H9 (cell line): Measurements from ENCODE around the gene NECAP2. TPM values are rescaled to one million over a fixed set of nuclear protein-coding genes. Genes with fewer than 3 reads are reported as not detected.

Experiments
- DNase-seq: peaks from one replicate; pipeline ENCODE4 v3.0.0-alpha.2; 2017
- H2AFZ ChIP-seq: one replicate; pipeline ENCODE4 v1.6.1; 2013; ENCODE audit warnings: mild to moderate bottlenecking, low read length, control low read depth, moderate library complexity
- H2AK5ac ChIP-seq: 2 replicates; pipeline ENCODE4 v1.6.1; 2013; ENCODE audit warnings: low read length, control low read depth, mixed read lengths; ENCODE audit not compliant: insufficient read length
- H2BK120ac ChIP-seq: one replicate; pipeline ENCODE4 v1.6.1; 2013; ENCODE audit warnings: low read depth, mild to moderate bottlenecking, low read length, control low read depth, inconsistent platforms; ENCODE audit not compliant: poor library complexity, severe bottlenecking
- H2BK12ac ChIP-seq: 2 replicates; pipeline ENCODE4 v1.6.1; 2013; ENCODE audit warnings: low read length, control low read depth, mixed read lengths, low read depth; ENCODE audit not compliant: insufficient read length
- H2BK15ac ChIP-seq: 2 replicates; pipeline ENCODE4 v1.6.1; 2013; ENCODE audit warnings: low read depth, low read length, control low read depth
- H2BK20ac ChIP-seq: one replicate; pipeline ENCODE4 v1.6.1; 2013; ENCODE audit warnings: low read depth, mild to moderate bottlenecking, low read length, control low read depth, inconsistent platforms; ENCODE audit not compliant: poor library complexity, severe bottlenecking
- H2BK5ac ChIP-seq: 2 replicates; pipeline ENCODE4 v1.6.1; 2013; ENCODE audit warnings: low read length, control low read depth, mixed read lengths; ENCODE audit not compliant: insufficient read length
- H3K14ac ChIP-seq: 2 replicates; pipeline ENCODE4 v1.6.1; 2013; ENCODE audit warnings: low read length, control low read depth; ENCODE audit not compliant: insufficient read depth
- H3K18ac ChIP-seq: 2 replicates; pipeline ENCODE4 v1.6.1; 2013; ENCODE audit warnings: low read depth, mild to moderate bottlenecking, mixed read lengths, low read length, control low read depth; ENCODE audit not compliant: insufficient read length
- H3K23ac ChIP-seq: 2 replicates; pipeline ENCODE4 v1.6.1; 2013; ENCODE audit warnings: low read length, control low read depth, mixed read lengths, low read depth; ENCODE audit not compliant: insufficient read length
- H3K23me2 ChIP-seq: 2 replicates; pipeline ENCODE4 v1.6.1; 2013; ENCODE audit warnings: low read depth, mild to moderate bottlenecking, mixed read lengths, low read length, control low read depth; ENCODE audit not compliant: insufficient read length, poor library complexity, severe bottlenecking
- H3K27ac ChIP-seq: 2 replicates; pipeline ENCODE4 v1.5.1; 2013; ENCODE audit warnings: low read length, control low read depth, mixed read lengths, low read depth; ENCODE audit not compliant: insufficient read length
- H3K27me3 ChIP-seq: 2 replicates; pipeline ENCODE4 v1.6.1; 2013; ENCODE audit warnings: low read length, control low read depth, inconsistent platforms; ENCODE audit not compliant: insufficient read depth
- H3K4ac ChIP-seq: 2 replicates; pipeline ENCODE4 v1.6.1; 2013; ENCODE audit warnings: low read depth, mild to moderate bottlenecking, control low read depth, inconsistent platforms, low read length, moderate library complexity
- H3K4me1 ChIP-seq: 2 replicates; pipeline ENCODE4 v1.6.1; 2013; ENCODE audit warnings: low read length, control low read depth, inconsistent platforms; ENCODE audit not compliant: insufficient read depth
- H3K4me2 ChIP-seq: 2 replicates; pipeline ENCODE4 v1.6.1; 2013; ENCODE audit warnings: low read length, control low read depth, mixed read lengths; ENCODE audit not compliant: insufficient read length, insufficient read depth
- H3K56ac ChIP-seq: 2 replicates; pipeline ENCODE4 v1.6.1; 2013; ENCODE audit warnings: low read depth, mild to moderate bottlenecking, mixed read lengths, low read length, control low read depth; ENCODE audit not compliant: insufficient read length
- H3K79me1 ChIP-seq: 2 replicates; pipeline ENCODE4 v1.6.1; 2013; ENCODE audit warnings: low read depth, mild to moderate bottlenecking, moderate library complexity, low read length, control low read depth, inconsistent platforms; ENCODE audit not compliant: insufficient read depth, poor library complexity, severe bottlenecking
- H3K79me2 ChIP-seq: 2 replicates; pipeline ENCODE4 v1.6.1; 2013; ENCODE audit warnings: low read length, control low read depth, inconsistent platforms; ENCODE audit not compliant: insufficient read depth
- H3K9ac ChIP-seq: 2 replicates; pipeline ENCODE4 v1.6.1; 2013; ENCODE audit warnings: low read length, control low read depth, mixed read lengths; ENCODE audit not compliant: insufficient read length; ENCODE audit errors: extremely low read depth
- H3K9me3 ChIP-seq: one replicate; pipeline ENCODE4 v1.6.1; 2013; ENCODE audit warnings: low read depth, low read length, inconsistent platforms; ENCODE audit not compliant: control insufficient read depth
- H3T11ph ChIP-seq: one replicate; pipeline ENCODE4 v1.6.1; 2013; ENCODE audit warnings: mild to moderate bottlenecking, low read length, control low read depth, inconsistent platforms
- H4K20me1 ChIP-seq: one replicate; pipeline ENCODE4 v1.6.1; 2013; ENCODE audit not compliant: control insufficient read depth, insufficient read length, insufficient read depth
- H4K5ac ChIP-seq: 2 replicates; pipeline ENCODE4 v1.6.1; 2013; ENCODE audit warnings: low read depth, mild to moderate bottlenecking, mixed read lengths, low read length, control low read depth; ENCODE audit not compliant: insufficient read length
- H4K8ac ChIP-seq: replicated peaks from 2 replicates; pipeline ENCODE4 v1.6.1; 2013; ENCODE audit warnings: low read length, control low read depth, mixed read lengths, low read depth; ENCODE audit not compliant: insufficient read length
- H4K91ac ChIP-seq: 2 replicates; pipeline ENCODE4 v1.6.1; 2013; ENCODE audit warnings: low read depth, mild to moderate bottlenecking, moderate library complexity, mixed read lengths, low read length, control low read depth; ENCODE audit not compliant: insufficient read length
- H3K27ac Mint-ChIP-seq, 3 experiments: 2 replicates in 2 of 3; 3 replicates in 1 of 3; pipeline ENCODE4 v1.8.0; 2020 to 2021; ENCODE audit warnings: mixed read lengths in 3 of 3, mild to moderate bottlenecking in 1 of 3, moderate library complexity in 1 of 3
- H3K27me3 Mint-ChIP-seq: 2 replicates; pipeline ENCODE4 v1.8.0; 2021; ENCODE audit warnings: low read depth, mild to moderate bottlenecking, moderate library complexity, mixed read lengths
- H3K36me3 Mint-ChIP-seq, 3 experiments: 2 replicates in 2 of 3; 3 replicates in 1 of 3; pipeline ENCODE4 v1.8.0; 2020 to 2021; ENCODE audit warnings: low read depth in 3 of 3, mixed read lengths in 3 of 3; ENCODE audit not compliant: insufficient read depth in 1 of 3
- H3K4me1 Mint-ChIP-seq, 2 experiments: 2 replicates each; pipeline ENCODE4 v1.8.0; 2020; ENCODE audit warnings: mixed read lengths in 2 of 2
- H3K4me3 Mint-ChIP-seq, 2 experiments: 2 replicates in 1 of 2; 3 replicates in 1 of 2; pipeline ENCODE4 v1.8.0; 2020 to 2021; ENCODE audit warnings: mild to moderate bottlenecking in 2 of 2, mixed read lengths in 2 of 2, moderate library complexity in 1 of 2
- H3K9me3 Mint-ChIP-seq, 2 experiments: 2 replicates in 1 of 2; 3 replicates in 1 of 2; pipeline ENCODE4 v1.8.0; 2020; ENCODE audit warnings: mild to moderate bottlenecking in 2 of 2, mixed read lengths in 2 of 2, moderate library complexity in 1 of 2
- WGBS: extraction: QIAGEN DNeasy Blood & Tissue Kit; methylation state at CpG from one replicate; pipeline ENCODE4 v1.1.7; 2013; ENCODE audit warnings: missing lambda C conversion rate, low lambda C conversion rate, mixed read lengths; ENCODE audit not compliant: insufficient read length; ENCODE audit errors: extremely low coverage; 5-methylcytosine and 5-hydroxymethylcytosine counted together
- total RNA-seq: library from RNA; stranded (reverse); gene quantifications from 2 replicates; pipeline ENCODE4 v1.2.1, GENCODE V29; 2021
- TF ChIP-seq, protein P1 (sequence below): fragments of 200-600 bp; sonication (generic); conservative IDR thresholded peaks from 3 replicates; pipeline ENCODE4 v1.8.0; 2021; ENCODE audit warnings: antibody characterized with exemption, mild to moderate bottlenecking

The NECAP2 gene
- total RNA-seq, 1 experiment from 2014 or later = 33.2 TPM

DNA sequence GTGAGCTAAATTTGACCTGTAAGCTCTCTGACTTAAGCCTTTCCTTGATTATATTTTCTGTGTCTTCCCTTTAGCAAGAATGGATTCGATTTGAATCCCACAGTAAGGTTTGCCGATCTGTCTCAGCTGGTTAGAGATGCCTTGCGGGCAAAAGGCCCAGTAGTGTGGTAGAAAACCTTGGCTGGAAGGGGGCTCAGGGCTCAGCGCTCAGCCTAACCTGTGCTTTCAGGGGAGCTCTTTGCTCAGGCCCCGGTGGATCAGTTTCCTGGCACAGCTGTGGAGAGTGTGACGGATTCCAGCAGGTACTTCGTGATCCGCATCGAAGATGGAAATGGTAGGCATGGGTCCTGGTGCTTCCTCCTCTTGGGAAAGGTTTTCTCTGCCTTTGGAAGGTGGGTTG, 7.1 kb downstream of the NECAP2 start:
- no peak overlapping the region for H2BK20ac ChIP-seq
- no CpG with 5 or more reads among the region's 9 CpGs for whole genome bisulfite sequencing
- H3K27ac ChIP-seq = no peak overlapping the region
- Mint-ChIP-seq H3K36me3 (peaks cover 14 to 72% (median 63%) of the 10 kb centered on the region in 3 experiments; a peak in 6 of 7 replicates), H3K27me3 (no peaks in the 10 kb centered on the region), H3K4me3 (no peak overlapping the region), H3K9me3 (no peaks in the 10 kb centered on the region), H3K4me1 (no peaks in the 10 kb centered on the region), H3K27ac (no peak overlapping the region)
- H3K27me3 ChIP-seq = no peaks in the 10 kb centered on the region
- H3K9me3 ChIP-seq = no peaks in the 10 kb centered on the region
- H4K8ac ChIP-seq = no peak overlapping the region
- H2BK120ac ChIP-seq = no peak overlapping the region
- H2BK15ac ChIP-seq = no peak overlapping the region
- no peaks in the 10 kb centered on the region for H3K4me1 ChIP-seq
- H3K4ac ChIP-seq = no peak overlapping the region
- H4K20me1 ChIP-seq = no peaks in the 10 kb centered on the region
- H2AK5ac ChIP-seq = no peak overlapping the region
- H3K23me2 ChIP-seq = no peaks in the 10 kb centered on the region
- no peak overlapping the region for H2BK5ac ChIP-seq
- no peak overlapping the region for H3K18ac ChIP-seq
- H4K91ac ChIP-seq = no peak overlapping the region
- H3K79me1 ChIP-seq = no peaks in the 10 kb centered on the region
- no peak overlapping the region for H3K9ac ChIP-seq
- no peak overlapping the region for H3K14ac ChIP-seq
- no peak overlapping the region for H3K23ac ChIP-seq
- H2AFZ ChIP-seq = no peak overlapping the region
- H3K79me2 ChIP-seq = no peaks in the 10 kb centered on the region
- H3T11ph ChIP-seq = no peak overlapping the region
- H3K4me2 ChIP-seq = no peak overlapping the region
- DNase-seq = no peak
- no peak overlapping the region for H3K56ac ChIP-seq
- no peak overlapping the region for H2BK12ac ChIP-seq
- TF ChIP-seq, protein P1, sequence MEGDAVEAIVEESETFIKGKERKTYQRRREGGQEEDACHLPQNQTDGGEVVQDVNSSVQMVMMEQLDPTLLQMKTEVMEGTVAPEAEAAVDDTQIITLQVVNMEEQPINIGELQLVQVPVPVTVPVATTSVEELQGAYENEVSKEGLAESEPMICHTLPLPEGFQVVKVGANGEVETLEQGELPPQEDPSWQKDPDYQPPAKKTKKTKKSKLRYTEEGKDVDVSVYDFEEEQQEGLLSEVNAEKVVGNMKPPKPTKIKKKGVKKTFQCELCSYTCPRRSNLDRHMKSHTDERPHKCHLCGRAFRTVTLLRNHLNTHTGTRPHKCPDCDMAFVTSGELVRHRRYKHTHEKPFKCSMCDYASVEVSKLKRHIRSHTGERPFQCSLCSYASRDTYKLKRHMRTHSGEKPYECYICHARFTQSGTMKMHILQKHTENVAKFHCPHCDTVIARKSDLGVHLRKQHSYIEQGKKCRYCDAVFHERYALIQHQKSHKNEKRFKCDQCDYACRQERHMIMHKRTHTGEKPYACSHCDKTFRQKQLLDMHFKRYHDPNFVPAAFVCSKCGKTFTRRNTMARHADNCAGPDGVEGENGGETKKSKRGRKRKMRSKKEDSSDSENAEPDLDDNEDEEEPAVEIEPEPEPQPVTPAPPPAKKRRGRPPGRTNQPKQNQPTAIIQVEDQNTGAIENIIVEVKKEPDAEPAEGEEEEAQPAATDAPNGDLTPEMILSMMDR = no peak
- no peak overlapping the region for H4K5ac ChIP-seq
